Uterus (tissue), 2 donors: ENCODE results near the gene PERM1.
"Not testable (repeated sequence)": the region's sequence is repeated elsewhere in the genome, so short reads cannot be mapped to it uniquely, and the experiment has no call there.

Experiments used
- CTCF ChIP-seq, 4 experiments: fragments of 200-600 bp in 2 of 4; fragments of 450-650 bp in 2 of 4; sonication (generic) in 2 of 4; IDR thresholded peaks; one replicate each; pipeline ENCODE4 v1.5.1; 2016 to 2019; ENCODE audit warnings: antibody characterized with exemption in 4 of 4, mild to moderate bottlenecking in 2 of 4, moderate library complexity in 1 of 4
- POLR2A ChIP-seq, 2 donors: fragments of 450-650 bp; IDR thresholded peaks; one replicate each; pipeline ENCODE4 v1.6.1; 2016; ENCODE audit warnings: antibody characterized with exemption in 2 of 2, mild to moderate bottlenecking in 1 of 2, moderate library complexity in 1 of 2

- not testable (repeated sequence) for TF ChIP-seq POLR2A, CTCF (IDR thresholded peaks at IDR 0.05)
Observed at GRCh38 chr1:1012736-1013104, 30.8 kb upstream of the PERM1 start.
